ENCODE data around the gene SPIB. TPM values are rescaled to one million over a fixed set of nuclear protein-coding genes. Genes with fewer than 3 reads are reported as not detected.

Gene SPIB
- total RNA-seq, 2 donors from 2014 or later: not detected

DNA sequence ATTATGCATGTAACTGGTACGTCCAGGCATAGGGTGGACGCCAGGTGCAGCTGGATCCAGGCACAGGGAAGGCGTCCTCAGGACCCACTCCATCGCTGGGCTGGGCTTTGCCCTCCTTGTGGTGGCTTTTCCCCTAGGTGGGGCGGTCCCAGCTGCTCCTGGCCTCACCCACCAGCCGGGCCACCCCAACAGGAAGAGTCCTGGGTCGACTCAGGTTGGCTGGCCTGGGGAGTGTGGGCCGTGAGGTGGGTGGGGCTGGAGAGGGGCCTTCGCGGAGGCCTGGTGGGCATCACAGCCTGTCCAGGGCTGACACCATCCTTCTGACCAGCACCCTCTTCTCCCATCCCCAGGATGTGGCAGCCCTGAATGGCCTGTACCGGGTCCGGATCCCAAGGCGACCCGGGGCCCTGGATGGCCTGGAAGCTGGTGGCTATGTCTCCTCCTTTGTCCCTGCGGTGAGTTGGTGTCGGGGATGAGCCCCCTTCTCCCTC, 61.1 kb downstream of the SPIB start:
- TF ChIP-seq, protein P1, sequence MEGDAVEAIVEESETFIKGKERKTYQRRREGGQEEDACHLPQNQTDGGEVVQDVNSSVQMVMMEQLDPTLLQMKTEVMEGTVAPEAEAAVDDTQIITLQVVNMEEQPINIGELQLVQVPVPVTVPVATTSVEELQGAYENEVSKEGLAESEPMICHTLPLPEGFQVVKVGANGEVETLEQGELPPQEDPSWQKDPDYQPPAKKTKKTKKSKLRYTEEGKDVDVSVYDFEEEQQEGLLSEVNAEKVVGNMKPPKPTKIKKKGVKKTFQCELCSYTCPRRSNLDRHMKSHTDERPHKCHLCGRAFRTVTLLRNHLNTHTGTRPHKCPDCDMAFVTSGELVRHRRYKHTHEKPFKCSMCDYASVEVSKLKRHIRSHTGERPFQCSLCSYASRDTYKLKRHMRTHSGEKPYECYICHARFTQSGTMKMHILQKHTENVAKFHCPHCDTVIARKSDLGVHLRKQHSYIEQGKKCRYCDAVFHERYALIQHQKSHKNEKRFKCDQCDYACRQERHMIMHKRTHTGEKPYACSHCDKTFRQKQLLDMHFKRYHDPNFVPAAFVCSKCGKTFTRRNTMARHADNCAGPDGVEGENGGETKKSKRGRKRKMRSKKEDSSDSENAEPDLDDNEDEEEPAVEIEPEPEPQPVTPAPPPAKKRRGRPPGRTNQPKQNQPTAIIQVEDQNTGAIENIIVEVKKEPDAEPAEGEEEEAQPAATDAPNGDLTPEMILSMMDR (IDR thresholded peaks at IDR 0.05): no peak
- no peak for DNase-seq (ENCODE audit: low spot score)
- Histone ChIP-seq H3K36me3 (peaks cover 46% of the 10 kb centered on the region), H3K27ac (no peak overlapping the region), H3K27me3 (no peaks in the 10 kb centered on the region), H3K4me3 (no peak overlapping the region), H3K4me1 (peaks cover 3 to 25% of the 10 kb centered on the region in 2 donors), H3K9me3 (no peaks in the 10 kb centered on the region)

GRCh38 chr19:50480281-50481111, 61.8 kb downstream of the SPIB start:
- Histone ChIP-seq H3K9me3 (no peaks in the 10 kb centered on the region), H3K4me3 (no peak overlapping the region), H3K27ac (no peak overlapping the region), H3K36me3 (peaks cover 46% of the 10 kb centered on the region), H3K27me3 (no peaks in the 10 kb centered on the region), H3K4me1 (peaks cover 3 to 25% of the 10 kb centered on the region in 2 donors)
- no peak for DNase-seq (ENCODE audit: low spot score)
- TF ChIP-seq, protein P1 (IDR thresholded peaks at IDR 0.05): no peak

Other genes with a start within 250 kb of the SPIB start
- gene MYH14, start 215.3 kb upstream of the SPIB start, total RNA-seq: 10 to 100 TPM; 40.9 to 44.5 TPM
- gene KCNC3, start 89.6 kb upstream of the SPIB start, total RNA-seq: 1 to 10 TPM; 1.4 to 2.0 TPM
- gene NAPSA, start 53.3 kb upstream of the SPIB start, total RNA-seq: under 1 TPM in 1 of 2 donors, not detected in 1; 0.31 TPM
- 100 to 1,000 TPM in 1 of 2 donors, 10 to 100 TPM in 1; 97.0 to 121 TPM for gene NR1H2, start 42.5 kb upstream of the SPIB start, total RNA-seq
- 1 to 10 TPM; 5.9 to 10.0 TPM for gene POLD1, start 34.6 kb upstream of the SPIB start, total RNA-seq
- gene MYBPC2, start 14.0 kb downstream of the SPIB start, total RNA-seq: not detected
- 100 to 1,000 TPM in 1 of 2 donors, 10 to 100 TPM in 1; 94.9 to 112 TPM for gene EMC10, start 57.6 kb downstream of the SPIB start, total RNA-seq
- gene GARIN5A, start 57.9 kb downstream of the SPIB start, total RNA-seq: 1 to 10 TPM; 1.4 to 2.3 TPM
- gene JOSD2, start 92.3 kb downstream of the SPIB start, total RNA-seq: 10 to 100 TPM; 26.6 to 38.2 TPM
- not detected for gene ASPDH, start 95.0 kb downstream of the SPIB start, total RNA-seq
- gene LRRC4B, start 149.5 kb downstream of the SPIB start, total RNA-seq: 1 to 10 TPM; 1.6 to 2.0 TPM
- gene SYT3, start 220.9 kb downstream of the SPIB start, total RNA-seq: under 1 TPM; 0.19 to 0.59 TPM
- gene C19orf81, start 230.5 kb downstream of the SPIB start, total RNA-seq: 1 to 10 TPM in 1 of 2 donors, not detected in 1; 4.6 TPM